Natural killer cell treated with Interleukin-12 subunit alpha and Interleukin-12 subunit beta and Interleukin-15 and Interleukin-18, amount 100 ng/mL, for 72 hours (primary cell): ENCODE data around the gene CCDC186. TPM values are rescaled to one million over a fixed set of nuclear protein-coding genes. Genes with fewer than 3 reads are reported as not detected.
A peak's percentile ranks its signal among the peaks of the same experiment; 100 is the strongest.
"Not testable (repeated sequence)": the region's sequence is repeated elsewhere in the genome, so short reads cannot be mapped to it uniquely, and the experiment has no call there.

Source experiments
- ATAC-seq, 2 donors: fragments of 150-1000 bp; cut with Tn5 transposase in 1 of 2; sonication (Bioruptor Pico), chemical (Tn5 transposase) in 1 of 2; 2 replicates each; pipeline ENCODE4 v1.10.0; 2021
- DNase-seq: peaks from one replicate; pipeline ENCODE4 v3.0.0; 2022; ENCODE audit warnings: low spot score
- H3K27ac Mint-ChIP-seq, 2 donors: 1 replicate in 1 of 2; 2 replicates in 1 of 2; pipeline ENCODE4 v1.8.0; 2022; ENCODE audit warnings: mixed read lengths in 2 of 2, mild to moderate bottlenecking in 1 of 2, moderate library complexity in 1 of 2
- H3K27me3 Mint-ChIP-seq, 2 donors: 1 replicate in 1 of 2; 2 replicates in 1 of 2; pipeline ENCODE4 v1.8.0; 2022; ENCODE audit warnings: mixed read lengths in 2 of 2
- H3K36me3 Mint-ChIP-seq: one replicate; pipeline ENCODE4 v1.8.0; 2022; ENCODE audit warnings: mixed read lengths
- H3K4me1 Mint-ChIP-seq, 2 donors: 1 replicate in 1 of 2; 2 replicates in 1 of 2; pipeline ENCODE4 v1.8.0; 2022; ENCODE audit warnings: low read depth in 2 of 2, mixed read lengths in 2 of 2, mild to moderate bottlenecking in 1 of 2
- H3K4me3 Mint-ChIP-seq: one replicate; pipeline ENCODE4 v1.8.0; 2022; ENCODE audit warnings: mixed read lengths
- H3K9me3 Mint-ChIP-seq: 2 replicates; pipeline ENCODE4 v1.8.0; 2022; ENCODE audit warnings: mixed read lengths
- total RNA-seq, 2 donors: library from RNA; stranded (reverse); gene quantifications; one replicate each; pipeline ENCODE4 v1.2.3, GENCODE V29; 2022

Gene CCDC186
- total RNA-seq, 2 donors from 2014 or later = 22.4 to 24.1 TPM

DNA sequence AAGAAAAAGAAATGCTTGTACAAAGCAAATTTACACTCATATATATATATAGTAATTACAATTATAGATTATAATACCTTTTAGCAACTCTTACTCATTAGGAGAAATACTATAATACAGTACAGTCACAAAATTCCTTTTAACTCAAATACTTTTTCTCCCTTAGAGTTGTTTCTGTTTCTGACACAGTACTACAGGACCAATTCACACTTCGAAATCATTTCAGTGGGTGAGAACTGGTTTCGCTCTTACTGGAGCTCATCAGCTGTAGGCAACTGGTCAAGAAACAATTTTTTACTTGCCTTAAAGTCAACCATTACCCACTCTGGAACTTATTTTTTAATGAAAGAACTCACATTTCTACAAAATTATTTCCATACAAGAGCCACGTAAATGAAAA is 6.0 kb downstream of the CCDC186 start:
- ATAC-seq (peak; percentile 92), DNase-seq (no peak)
- Mint-ChIP-seq H3K27me3 (no peaks in the 10 kb centered on the region), H3K4me3 (peak overlapping the region; percentile 38), H3K4me1 (peaks cover 38 to 46% of the 10 kb centered on the region in 2 donors), H3K9me3 (no peaks in the 10 kb centered on the region), H3K36me3 (peaks cover 14% of the 10 kb centered on the region), H3K27ac (peak overlapping the region; percentile 6 to 51)

DNA sequence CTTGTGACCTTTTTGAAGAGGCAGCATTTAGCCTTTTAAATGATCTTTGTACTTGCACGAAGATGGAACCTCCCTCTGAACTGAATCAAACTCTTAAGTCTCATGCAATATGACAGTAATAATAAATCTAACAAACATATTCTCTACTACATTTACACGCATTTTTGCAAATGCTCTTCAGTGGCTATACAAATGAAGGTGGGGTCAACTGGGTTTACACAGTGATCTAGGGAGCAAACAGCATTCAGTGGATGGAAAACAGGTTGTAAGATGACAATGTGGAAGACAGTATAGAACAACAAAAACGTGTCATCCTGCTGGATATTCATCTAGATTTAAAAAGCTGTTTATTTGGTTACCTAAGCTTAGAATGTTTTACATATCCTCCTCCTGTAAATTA is 7.5 kb downstream of the CCDC186 start:
- Mint-ChIP-seq H3K27ac (no peak overlapping the region), H3K4me1 (peaks cover 39 to 42% of the 10 kb centered on the region in 2 donors), H3K9me3 (no peaks in the 10 kb centered on the region), H3K36me3 (peaks cover 19% of the 10 kb centered on the region), H3K27me3 (no peaks in the 10 kb centered on the region), H3K4me3 (no peak overlapping the region)
- no peak for ATAC-seq
- DNase-seq = no peak

GRCh38 chr10:114166043-114166442 is 8.0 kb downstream of the CCDC186 start:
- Mint-ChIP-seq H3K4me3 (no peak overlapping the region), H3K27ac (no peak overlapping the region), H3K36me3 (peaks cover 19% of the 10 kb centered on the region), H3K27me3 (no peaks in the 10 kb centered on the region), H3K9me3 (no peaks in the 10 kb centered on the region), H3K4me1 (peaks cover 39 to 42% of the 10 kb centered on the region in 2 donors)
- ATAC-seq (no peak), DNase-seq (no peak)

GRCh38 chr10:114163062-114163461 is 10.9 kb downstream of the CCDC186 start:
- ATAC-seq (no peak), DNase-seq (no peak)
- peak overlapping the region; percentile 22 to 58 for H3K27ac Mint-ChIP-seq

GRCh38 chr10:114157912-114158311 is 16.1 kb downstream of the CCDC186 start:
- Mint-ChIP-seq H3K27ac (no peak overlapping the region), H3K36me3 (peaks cover 4% of the 10 kb centered on the region), H3K9me3 (no peaks in the 10 kb centered on the region), H3K4me3 (no peak overlapping the region), H3K4me1 (peaks cover 7 to 16% of the 10 kb centered on the region in 2 donors), H3K27me3 (no peaks in the 10 kb centered on the region)
- ATAC-seq = no peak
- DNase-seq = no peak

More at GRCh38 chr10:114163062-114163461, 10.9 kb downstream of the CCDC186 start:
- no peaks in the 10 kb centered on the region for H3K9me3 Mint-ChIP-seq
- peaks cover 33 to 39% of the 10 kb centered on the region in 2 donors for H3K4me1 Mint-ChIP-seq
- no peak overlapping the region for H3K4me3 Mint-ChIP-seq
- peaks cover 11% of the 10 kb centered on the region for H3K36me3 Mint-ChIP-seq
- no peaks in the 10 kb centered on the region for H3K27me3 Mint-ChIP-seq

- ATAC-seq (no peak), DNase-seq (no peak)
- Mint-ChIP-seq H3K36me3 (peaks cover 21% of the 10 kb centered on the region), H3K4me3 (no peak overlapping the region), H3K27ac (peak overlapping the region in 1 of 2 donors; percentile 11), H3K9me3 (no peaks in the 10 kb centered on the region), H3K4me1 (peaks cover 18 to 22% of the 10 kb centered on the region in 2 donors), H3K27me3 (no peaks in the 10 kb centered on the region)
Measured at GRCh38 chr10:114151892-114152291, 22.1 kb downstream of the CCDC186 start.

GRCh38 chr10:114151486-114151885 is 22.5 kb downstream of the CCDC186 start:
- Mint-ChIP-seq H3K4me3 (no peak overlapping the region), H3K4me1 (peaks cover 18 to 22% of the 10 kb centered on the region in 2 donors), H3K36me3 (peaks cover 21% of the 10 kb centered on the region), H3K27me3 (no peaks in the 10 kb centered on the region), H3K9me3 (no peaks in the 10 kb centered on the region), H3K27ac (peak overlapping the region in 1 of 2 donors; percentile 11)
- DNase-seq (no peak), ATAC-seq (peak; percentile 67 to 87)

DNA sequence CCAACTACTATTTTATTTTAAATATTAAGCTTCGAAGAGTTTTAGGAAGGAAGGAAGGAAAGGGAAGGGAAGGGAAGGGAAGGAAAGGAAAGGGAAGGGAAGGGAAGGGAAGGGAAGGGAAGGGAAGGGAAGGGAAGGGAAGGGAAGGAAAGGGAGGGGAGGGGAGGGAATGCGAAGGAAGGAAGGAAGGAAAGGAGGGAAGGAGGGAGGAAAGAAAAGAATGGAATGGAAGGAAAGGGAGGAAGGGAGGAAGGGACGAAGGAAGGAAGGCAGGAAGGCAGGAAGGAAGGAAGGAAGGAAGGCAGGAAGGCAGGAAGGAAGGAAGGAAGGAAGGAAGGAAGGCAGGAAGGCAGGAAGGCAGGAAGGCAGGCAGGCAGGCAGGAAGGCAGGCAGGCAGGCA is 24.5 kb downstream of the CCDC186 start:
- not testable (repeated sequence) for ATAC-seq
- peaks cover 27% of the 10 kb centered on the region for H3K36me3 Mint-ChIP-seq

GRCh38 chr10:114143160-114143559 is 30.8 kb downstream of the CCDC186 start:
- DNase-seq = no peak
- Mint-ChIP-seq H3K4me3 (no peak overlapping the region), H3K27ac (no peak overlapping the region), H3K9me3 (no peaks in the 10 kb centered on the region), H3K27me3 (no peaks in the 10 kb centered on the region), H3K36me3 (peaks cover 29% of the 10 kb centered on the region), H3K4me1 (peaks cover 0 to 4% of the 10 kb centered on the region in 2 donors)
- ATAC-seq = no peak

More for the DNA sequence above, 24.5 kb downstream of the CCDC186 start:
- not testable (repeated sequence) for H3K9me3 Mint-ChIP-seq, H3K27me3 Mint-ChIP-seq, H3K27ac Mint-ChIP-seq, DNase-seq, H3K4me3 Mint-ChIP-seq
- peaks cover 16 to 18% of the 10 kb centered on the region in 2 donors for H3K4me1 Mint-ChIP-seq

- H3K9me3 Mint-ChIP-seq = no peaks in the 10 kb centered on the region
- H3K36me3 Mint-ChIP-seq = peaks cover 22% of the 10 kb centered on the region
- no peaks in the 10 kb centered on the region for H3K4me1 Mint-ChIP-seq
- no peak overlapping the region for H3K27ac Mint-ChIP-seq
- no peak overlapping the region for H3K4me3 Mint-ChIP-seq
- DNase-seq = no peak
- no peaks in the 10 kb centered on the region for H3K27me3 Mint-ChIP-seq
- ATAC-seq = no peak
Measured at GRCh38 chr10:114142018-114142417, 32.0 kb downstream of the CCDC186 start.

DNA sequence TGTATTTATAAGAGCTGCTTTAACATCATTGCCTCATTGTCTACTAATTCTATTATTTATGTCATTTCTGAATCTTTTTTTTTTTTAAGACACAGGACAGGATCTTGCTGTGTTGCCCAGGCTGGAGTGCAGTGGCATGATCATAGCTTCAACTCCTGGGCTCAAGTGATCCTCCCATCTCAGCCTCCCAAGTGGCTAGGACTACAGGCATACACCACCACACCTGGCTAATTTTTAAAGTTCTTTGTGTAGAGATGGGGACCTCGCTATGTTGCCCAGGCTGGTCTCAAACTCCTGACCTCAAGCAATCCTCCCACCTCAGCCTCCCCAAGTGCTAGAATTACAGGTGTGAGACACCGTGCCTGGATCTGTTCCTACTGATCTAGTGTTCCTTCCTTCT is 33.2 kb downstream of the CCDC186 start:
- not testable (repeated sequence) for H3K4me3 Mint-ChIP-seq, DNase-seq, H3K27ac Mint-ChIP-seq, H3K27me3 Mint-ChIP-seq, ATAC-seq, H3K4me1 Mint-ChIP-seq, H3K9me3 Mint-ChIP-seq
- H3K36me3 Mint-ChIP-seq = peaks cover 20% of the 10 kb centered on the region

DNA sequence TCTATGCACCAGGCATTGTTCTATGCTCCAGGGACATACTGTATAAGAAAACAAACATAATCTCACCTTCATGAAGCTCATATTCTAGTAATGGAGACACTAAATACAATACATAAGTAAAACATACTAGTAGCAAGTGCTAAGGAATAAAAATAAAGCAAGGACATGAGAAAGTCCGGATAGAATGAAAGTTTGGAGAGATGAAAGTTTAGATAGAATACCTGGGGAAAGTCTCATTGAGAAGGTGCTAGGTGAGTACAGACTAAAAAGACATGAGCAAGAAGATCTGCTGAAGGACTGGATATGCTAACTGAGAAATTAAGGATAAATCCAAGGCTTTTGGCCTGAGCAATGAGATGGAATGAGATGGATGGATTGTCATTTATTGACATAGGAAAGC is 34.0 kb downstream of the CCDC186 start:
- Mint-ChIP-seq H3K4me3 (no peak overlapping the region), H3K27ac (no peak overlapping the region), H3K36me3 (peaks cover 23% of the 10 kb centered on the region), H3K4me1 (no peaks in the 10 kb centered on the region), H3K27me3 (no peaks in the 10 kb centered on the region), H3K9me3 (no peaks in the 10 kb centered on the region)
- ATAC-seq (no peak), DNase-seq (no peak)

DNA sequence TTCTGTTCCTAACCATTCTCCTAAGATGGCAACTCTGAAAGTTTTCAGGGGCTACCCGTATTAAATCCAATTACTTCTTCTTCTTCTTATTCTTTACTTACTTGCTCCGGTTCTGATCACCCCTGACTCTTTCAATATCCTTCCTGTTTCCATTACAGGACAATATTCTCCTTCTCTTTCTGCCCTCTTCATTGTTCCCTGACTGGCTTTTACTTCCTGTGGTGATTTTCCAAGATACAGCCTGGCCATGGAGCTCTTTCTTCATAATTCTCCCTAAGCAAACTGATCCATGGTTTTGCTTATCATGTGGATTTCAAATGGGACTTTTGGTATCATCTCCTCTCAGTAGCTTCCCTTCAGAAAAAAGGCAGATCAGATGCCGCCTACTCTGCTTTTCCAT is 35.4 kb downstream of the CCDC186 start:
- no peaks in the 10 kb centered on the region for H3K27me3 Mint-ChIP-seq
- no peak overlapping the region for H3K27ac Mint-ChIP-seq
- no peak overlapping the region for H3K4me3 Mint-ChIP-seq
- DNase-seq (no peak), ATAC-seq (no peak)
- H3K4me1 Mint-ChIP-seq = no peaks in the 10 kb centered on the region
- H3K9me3 Mint-ChIP-seq = no peaks in the 10 kb centered on the region
- peaks cover 25% of the 10 kb centered on the region for H3K36me3 Mint-ChIP-seq

- no peak overlapping the region for H3K4me3 Mint-ChIP-seq
Measured at GRCh38 chr10:114135476-114135875, 38.5 kb downstream of the CCDC186 start.

DNA sequence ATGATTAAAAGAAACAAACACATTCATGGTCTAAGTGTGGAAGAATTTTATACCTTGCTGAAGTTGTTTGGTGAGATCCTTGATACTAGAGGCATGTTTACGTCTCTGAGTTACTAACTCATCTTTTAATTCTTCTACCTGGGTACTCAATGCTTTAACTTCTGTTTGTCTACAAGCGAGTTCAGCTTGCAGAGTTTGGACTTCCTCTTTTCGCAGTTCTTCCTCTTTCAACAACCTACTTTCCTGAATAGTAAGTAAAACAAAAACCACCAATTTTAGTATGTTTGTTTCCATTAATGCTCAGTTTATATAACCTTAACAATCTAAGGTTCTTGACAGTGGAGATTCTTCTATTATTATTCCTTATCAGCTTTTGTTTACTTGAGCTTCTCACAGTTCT is 42.9 kb downstream of the CCDC186 start:
- Mint-ChIP-seq H3K4me1 (no peaks in the 10 kb centered on the region), H3K36me3 (peaks cover 36% of the 10 kb centered on the region), H3K9me3 (no peaks in the 10 kb centered on the region), H3K27ac (no peak overlapping the region), H3K4me3 (no peak overlapping the region), H3K27me3 (no peaks in the 10 kb centered on the region)
- DNase-seq = no peak
- no peak for ATAC-seq

More at GRCh38 chr10:114135476-114135875, 38.5 kb downstream of the CCDC186 start:
- no peak for ATAC-seq
- Mint-ChIP-seq H3K27ac (no peak overlapping the region), H3K4me1 (no peaks in the 10 kb centered on the region), H3K9me3 (no peaks in the 10 kb centered on the region), H3K27me3 (no peaks in the 10 kb centered on the region), H3K36me3 (peaks cover 36% of the 10 kb centered on the region)
- no peak for DNase-seq
